ENCODE measurements around the gene RGS3.

The RGS3 gene

DNA sequence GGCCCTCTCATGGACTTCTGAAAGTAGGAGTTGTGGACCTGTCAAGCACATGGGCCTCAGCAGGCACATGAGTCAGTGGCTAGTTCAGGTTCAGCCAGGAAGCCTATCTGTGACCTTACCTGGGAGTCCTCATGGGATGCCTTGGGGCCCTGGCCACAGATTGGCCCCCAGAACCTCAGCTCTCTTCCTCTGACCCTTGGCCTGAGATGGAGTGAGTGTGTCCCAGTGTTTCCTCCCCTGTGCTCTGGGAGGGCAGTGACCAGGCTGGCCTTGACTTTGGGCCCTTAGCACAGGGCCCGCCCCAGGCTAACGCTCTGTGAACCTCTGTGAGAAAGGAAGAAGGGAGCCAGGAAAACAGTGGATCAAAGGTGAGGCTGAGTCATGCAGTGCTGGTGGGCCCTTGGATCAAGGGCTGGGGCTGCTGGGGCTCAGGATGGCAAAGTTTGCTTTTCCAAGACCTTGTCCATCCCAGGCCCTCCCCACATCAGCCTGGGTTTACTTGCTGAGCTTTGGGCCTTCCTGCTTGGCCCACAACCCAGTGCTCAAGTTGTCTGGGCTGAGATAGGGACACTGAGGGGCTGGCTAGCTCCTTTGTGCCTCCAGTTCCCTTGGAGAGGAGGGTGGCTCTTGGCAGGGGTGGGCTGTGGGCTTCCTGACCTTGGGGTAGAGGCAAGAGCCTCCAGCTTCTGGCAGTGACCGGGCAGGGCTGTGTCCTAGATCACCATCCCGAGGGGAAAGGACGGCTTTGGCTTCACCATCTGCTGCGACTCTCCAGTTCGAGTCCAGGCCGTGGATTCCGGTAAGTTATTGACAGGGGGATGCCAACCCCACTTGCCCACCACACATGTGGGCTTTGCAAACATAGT lies 41.4 kb downstream of the RGS3 start:
- Histone ChIP-seq H3K4me1 (ENCODE audit: control insufficient read depth, insufficient read depth, low read length) (no peaks in the 10 kb centered on the region), H3K4me3 (ENCODE audit: low read depth, low read length) (no peak overlapping the region), H3K27ac (ENCODE audit: extremely low read depth, low read depth, low read length) (no peak overlapping the region), H3K36me3 (ENCODE audit: control insufficient read depth in 2 of 2, insufficient read depth in 1 of 2, low read length in 2 of 2) (no peaks in the 10 kb centered on the region), H3K9me3 (ENCODE audit: control insufficient read depth, insufficient read depth, low read depth, low read length) (no peaks in the 10 kb centered on the region)
- TF ChIP-seq ZNF792 (tag by site-specific recombination; IDR thresholded peaks at IDR 0.05), result no peak
- TF ChIP-seq, protein P1, sequence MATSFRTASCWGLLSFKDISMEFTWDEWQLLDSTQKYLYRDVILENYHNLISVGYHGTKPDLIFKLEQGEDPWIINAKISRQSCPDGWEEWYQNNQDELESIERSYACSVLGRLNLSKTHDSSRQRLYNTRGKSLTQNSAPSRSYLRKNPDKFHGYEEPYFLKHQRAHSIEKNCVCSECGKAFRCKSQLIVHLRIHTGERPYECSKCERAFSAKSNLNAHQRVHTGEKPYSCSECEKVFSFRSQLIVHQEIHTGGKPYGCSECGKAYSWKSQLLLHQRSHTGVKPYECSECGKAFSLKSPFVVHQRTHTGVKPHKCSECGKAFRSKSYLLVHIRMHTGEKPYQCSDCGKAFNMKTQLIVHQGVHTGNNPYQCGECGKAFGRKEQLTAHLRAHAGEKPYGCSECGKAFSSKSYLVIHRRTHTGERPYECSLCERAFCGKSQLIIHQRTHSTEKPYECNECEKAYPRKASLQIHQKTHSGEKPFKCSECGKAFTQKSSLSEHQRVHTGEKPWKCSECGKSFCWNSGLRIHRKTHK (tag by site-specific recombination; IDR thresholded peaks at IDR 0.05), result no peak
- CTCF ChIA-PET, result interaction anchor here (0.7 kb wide), 1 partner anchor 170 kb away, joined by 3 read pairs; no protein-coding TSS in a partner anchor
- POLR2A ChIA-PET, result no interaction called here

DNA sequence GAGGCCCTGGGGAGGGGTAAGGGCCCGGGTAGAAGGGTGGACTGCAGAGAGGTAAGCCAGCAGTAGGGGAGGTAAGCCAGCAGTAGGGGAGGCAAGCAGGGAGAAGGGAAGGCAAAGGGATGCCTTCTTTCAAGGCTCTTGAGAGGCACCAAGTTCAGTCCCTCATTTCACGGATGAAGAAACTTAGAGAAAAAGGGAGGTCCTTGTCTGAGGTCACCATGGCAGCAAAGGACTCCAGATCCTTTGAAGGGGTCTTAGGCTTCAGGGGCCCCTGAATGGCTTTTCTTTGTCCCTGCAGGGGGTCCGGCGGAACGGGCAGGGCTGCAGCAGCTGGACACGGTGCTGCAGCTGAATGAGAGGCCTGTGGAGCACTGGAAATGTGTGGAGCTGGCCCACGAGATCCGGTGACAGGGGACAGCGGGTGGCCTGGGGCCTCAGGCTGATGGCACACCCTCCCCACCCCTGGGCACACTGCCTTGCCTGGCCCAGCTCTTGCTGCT lies 42.6 kb downstream of the RGS3 start:
- Histone ChIP-seq H3K27ac (ENCODE audit: extremely low read depth, low read depth, low read length) (no peak overlapping the region), H3K9me3 (ENCODE audit: control insufficient read depth, insufficient read depth, low read depth, low read length) (no peaks in the 10 kb centered on the region), H3K4me1 (ENCODE audit: control insufficient read depth, insufficient read depth, low read length) (no peaks in the 10 kb centered on the region), H3K4me3 (ENCODE audit: low read depth, low read length) (no peak overlapping the region), H3K36me3 (ENCODE audit: control insufficient read depth in 2 of 2, insufficient read depth in 1 of 2, low read length in 2 of 2) (no peaks in the 10 kb centered on the region)
- TF ChIP-seq PRDM1 (tag by site-specific recombination; IDR thresholded peaks at IDR 0.05), result no peak
- peak; percentile 52 for TF ChIP-seq ZIC2 (tag by site-specific recombination; IDR thresholded peaks at IDR 0.05)
- CTCF ChIA-PET, result interaction anchor here (0.5 to 1.4 kb wide), 3 partner anchors 16 to 147 kb away, joined by 3 read pairs; no protein-coding TSS in a partner anchor
- POLR2A ChIA-PET, result no interaction called here

DNA sequence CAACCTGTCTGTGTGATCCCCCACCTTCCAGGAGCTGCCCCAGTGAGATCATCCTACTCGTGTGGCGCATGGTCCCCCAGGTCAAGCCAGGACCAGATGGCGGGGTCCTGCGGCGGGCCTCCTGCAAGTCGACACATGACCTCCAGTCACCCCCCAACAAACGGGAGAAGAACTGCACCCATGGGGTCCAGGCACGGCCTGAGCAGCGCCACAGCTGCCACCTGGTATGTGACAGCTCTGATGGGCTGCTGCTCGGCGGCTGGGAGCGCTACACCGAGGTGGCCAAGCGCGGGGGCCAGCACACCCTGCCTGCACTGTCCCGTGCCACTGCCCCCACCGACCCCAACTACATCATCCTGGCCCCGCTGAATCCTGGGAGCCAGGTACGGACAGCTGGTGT lies 43.7 kb downstream of the RGS3 start:
- no peak overlapping the region for H3K27ac ChIP-seq (ENCODE audit: extremely low read depth, low read depth, low read length)
- no peaks in the 10 kb centered on the region for H3K9me3 ChIP-seq (ENCODE audit: control insufficient read depth, insufficient read depth, low read depth, low read length)
- TF ChIP-seq ZFP3 (tag by site-specific recombination; IDR thresholded peaks at IDR 0.05; ENCODE audit: low read depth) (no peak), BCL11B (tag by site-specific recombination; IDR thresholded peaks at IDR 0.05; ENCODE audit: low read depth) (no peak), HOXA7 (CRISPR knock-in tag; IDR thresholded peaks at IDR 0.05; ENCODE audit: borderline replicate concordance) (no peak), ZNF677 (tag by site-specific recombination; IDR thresholded peaks at IDR 0.05) (no peak), ZNF843 (tag by site-specific recombination; IDR thresholded peaks at IDR 0.05) (no peak)
- TF ChIP-seq, protein P2, sequence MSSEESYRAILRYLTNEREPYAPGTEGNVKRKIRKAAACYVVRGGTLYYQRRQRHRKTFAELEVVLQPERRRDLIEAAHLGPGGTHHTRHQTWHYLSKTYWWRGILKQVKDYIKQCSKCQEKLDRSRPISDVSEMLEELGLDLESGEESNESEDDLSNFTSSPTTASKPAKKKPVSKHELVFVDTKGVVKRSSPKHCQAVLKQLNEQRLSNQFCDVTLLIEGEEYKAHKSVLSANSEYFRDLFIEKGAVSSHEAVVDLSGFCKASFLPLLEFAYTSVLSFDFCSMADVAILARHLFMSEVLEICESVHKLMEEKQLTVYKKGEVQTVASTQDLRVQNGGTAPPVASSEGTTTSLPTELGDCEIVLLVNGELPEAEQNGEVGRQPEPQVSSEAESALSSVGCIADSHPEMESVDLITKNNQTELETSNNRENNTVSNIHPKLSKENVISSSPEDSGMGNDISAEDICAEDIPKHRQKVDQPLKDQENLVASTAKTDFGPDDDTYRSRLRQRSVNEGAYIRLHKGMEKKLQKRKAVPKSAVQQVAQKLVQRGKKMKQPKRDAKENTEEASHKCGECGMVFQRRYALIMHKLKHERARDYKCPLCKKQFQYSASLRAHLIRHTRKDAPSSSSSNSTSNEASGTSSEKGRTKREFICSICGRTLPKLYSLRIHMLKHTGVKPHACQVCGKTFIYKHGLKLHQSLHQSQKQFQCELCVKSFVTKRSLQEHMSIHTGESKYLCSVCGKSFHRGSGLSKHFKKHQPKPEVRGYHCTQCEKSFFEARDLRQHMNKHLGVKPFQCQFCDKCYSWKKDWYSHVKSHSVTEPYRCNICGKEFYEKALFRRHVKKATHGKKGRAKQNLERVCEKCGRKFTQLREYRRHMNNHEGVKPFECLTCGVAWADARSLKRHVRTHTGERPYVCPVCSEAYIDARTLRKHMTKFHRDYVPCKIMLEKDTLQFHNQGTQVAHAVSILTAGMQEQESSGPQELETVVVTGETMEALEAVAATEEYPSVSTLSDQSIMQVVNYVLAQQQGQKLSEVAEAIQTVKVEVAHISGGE (tag by site-specific recombination; conservative IDR thresholded peaks at IDR 0.05; ENCODE audit: low read depth), result no peak
- TF ChIP-seq, protein P3, sequence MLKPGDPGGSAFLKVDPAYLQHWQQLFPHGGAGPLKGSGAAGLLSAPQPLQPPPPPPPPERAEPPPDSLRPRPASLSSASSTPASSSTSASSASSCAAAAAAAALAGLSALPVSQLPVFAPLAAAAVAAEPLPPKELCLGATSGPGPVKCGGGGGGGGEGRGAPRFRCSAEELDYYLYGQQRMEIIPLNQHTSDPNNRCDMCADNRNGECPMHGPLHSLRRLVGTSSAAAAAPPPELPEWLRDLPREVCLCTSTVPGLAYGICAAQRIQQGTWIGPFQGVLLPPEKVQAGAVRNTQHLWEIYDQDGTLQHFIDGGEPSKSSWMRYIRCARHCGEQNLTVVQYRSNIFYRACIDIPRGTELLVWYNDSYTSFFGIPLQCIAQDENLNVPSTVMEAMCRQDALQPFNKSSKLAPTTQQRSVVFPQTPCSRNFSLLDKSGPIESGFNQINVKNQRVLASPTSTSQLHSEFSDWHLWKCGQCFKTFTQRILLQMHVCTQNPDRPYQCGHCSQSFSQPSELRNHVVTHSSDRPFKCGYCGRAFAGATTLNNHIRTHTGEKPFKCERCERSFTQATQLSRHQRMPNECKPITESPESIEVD (tag by site-specific recombination; IDR thresholded peaks at IDR 0.05), result no peak
- TF ChIP-seq, protein P4, sequence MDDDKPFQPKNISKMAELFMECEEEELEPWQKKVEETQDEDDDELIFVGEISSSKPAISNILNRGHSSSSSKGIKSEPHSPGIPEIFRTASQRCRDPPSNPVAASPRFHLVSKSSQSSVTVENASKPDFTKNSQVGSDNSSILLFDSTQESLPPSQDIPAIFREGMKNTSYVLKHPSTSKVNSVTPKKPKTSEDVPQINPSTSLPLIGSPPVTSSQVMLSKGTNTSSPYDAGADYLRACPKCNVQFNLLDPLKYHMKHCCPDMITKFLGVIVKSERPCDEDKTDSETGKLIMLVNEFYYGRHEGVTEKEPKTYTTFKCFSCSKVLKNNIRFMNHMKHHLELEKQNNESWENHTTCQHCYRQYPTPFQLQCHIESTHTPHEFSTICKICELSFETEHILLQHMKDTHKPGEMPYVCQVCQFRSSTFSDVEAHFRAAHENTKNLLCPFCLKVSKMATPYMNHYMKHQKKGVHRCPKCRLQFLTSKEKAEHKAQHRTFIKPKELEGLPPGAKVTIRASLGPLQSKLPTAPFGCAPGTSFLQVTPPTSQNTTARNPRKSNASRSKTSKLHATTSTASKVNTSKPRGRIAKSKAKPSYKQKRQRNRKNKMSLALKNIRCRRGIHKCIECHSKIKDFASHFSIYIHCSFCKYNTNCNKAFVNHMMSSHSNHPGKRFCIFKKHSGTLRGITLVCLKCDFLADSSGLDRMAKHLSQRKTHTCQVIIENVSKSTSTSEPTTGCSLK (tag by site-specific recombination; IDR thresholded peaks at IDR 0.05), result no peak
- no peaks in the 10 kb centered on the region for H3K36me3 ChIP-seq (ENCODE audit: control insufficient read depth in 2 of 2, insufficient read depth in 1 of 2, low read length in 2 of 2)
- H3K4me3 ChIP-seq (ENCODE audit: low read depth, low read length), result no peak overlapping the region
- ChIA-PET POLR2A (no interaction called here), CTCF (interaction anchor here (0.7 to 1.7 kb wide), 4 partner anchors 8 to 80 kb away, joined by 3 to 6 read pairs (median 4); no protein-coding TSS in a partner anchor)
- H3K4me1 ChIP-seq (ENCODE audit: control insufficient read depth, insufficient read depth, low read length), result no peaks in the 10 kb centered on the region

All from HEK293 (cell line).